SW480 (cell line): ENCODE data around the gene ATF1.
A peak's percentile ranks its signal among the peaks of the same experiment; 100 is the strongest.

Experiments used
- DNase-seq: peaks from one replicate; pipeline ENCODE4 v3.0.0-alpha.2; 2016; ENCODE audit warnings: low spot score

Gene ATF1

DNA sequence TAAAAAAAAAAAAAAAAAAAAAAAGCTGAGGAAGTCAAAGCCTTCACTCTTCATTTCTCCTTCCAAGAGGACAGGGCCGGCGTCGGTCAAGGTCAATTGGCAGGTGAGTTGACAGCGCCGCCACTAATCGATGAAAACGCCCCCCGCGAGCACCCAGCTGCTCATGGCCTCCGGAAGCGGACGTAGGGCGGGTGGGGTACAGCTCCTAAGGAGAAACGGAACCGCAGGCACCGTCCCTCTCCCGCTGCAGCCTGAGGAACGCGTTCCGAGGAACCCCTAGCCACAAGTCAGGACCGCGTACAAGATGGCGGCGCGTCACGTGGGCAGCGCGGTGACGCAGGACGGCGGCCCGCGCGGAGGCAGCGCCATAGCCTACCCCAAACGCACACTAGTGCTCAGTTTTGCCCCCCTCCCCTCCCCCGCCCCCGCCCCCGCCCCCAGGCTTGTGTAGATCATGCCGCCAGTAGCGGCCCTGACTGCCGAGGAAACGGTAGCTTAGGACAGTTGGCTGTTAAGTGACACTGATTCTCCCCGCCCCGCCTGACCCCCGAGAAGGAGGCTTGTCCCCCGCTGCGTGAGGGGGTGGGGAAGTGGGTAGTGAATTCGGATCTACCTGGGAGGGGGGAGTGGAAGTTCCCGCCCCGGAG lies at the start of gene ATF1:
Gene ATF1 (plus strand): TSS at position 463 of the 647 bp plus-strand sequence. CDS start 16,045 bp downstream, outside the sequence.
- peak; percentile 92 for DNase-seq

DNA sequence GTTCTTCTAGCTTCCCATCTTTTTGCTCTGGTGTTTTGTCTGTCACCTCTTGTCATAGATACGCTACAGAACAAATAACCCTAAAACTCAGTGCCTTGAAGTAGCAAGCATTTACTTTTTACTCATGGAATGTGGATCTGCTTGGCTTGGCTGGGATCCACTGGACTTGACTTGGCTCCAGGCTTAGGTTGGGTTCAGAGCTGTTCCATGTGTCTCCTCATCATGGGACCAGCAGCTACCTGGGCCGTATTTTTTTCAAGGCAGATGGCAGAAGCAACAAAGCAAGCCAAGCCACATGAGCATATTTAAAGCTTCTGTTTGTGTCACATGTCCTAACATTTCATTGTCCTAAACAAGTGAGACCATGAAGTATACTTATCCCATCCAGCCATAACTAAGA lies 48.7 kb upstream of the ATF1 start:
- no peak for DNase-seq

- no peak for DNase-seq
These were observed 45.1 kb upstream of the ATF1 start for GRCh38 chr12:50718760-50719159.

DNA sequence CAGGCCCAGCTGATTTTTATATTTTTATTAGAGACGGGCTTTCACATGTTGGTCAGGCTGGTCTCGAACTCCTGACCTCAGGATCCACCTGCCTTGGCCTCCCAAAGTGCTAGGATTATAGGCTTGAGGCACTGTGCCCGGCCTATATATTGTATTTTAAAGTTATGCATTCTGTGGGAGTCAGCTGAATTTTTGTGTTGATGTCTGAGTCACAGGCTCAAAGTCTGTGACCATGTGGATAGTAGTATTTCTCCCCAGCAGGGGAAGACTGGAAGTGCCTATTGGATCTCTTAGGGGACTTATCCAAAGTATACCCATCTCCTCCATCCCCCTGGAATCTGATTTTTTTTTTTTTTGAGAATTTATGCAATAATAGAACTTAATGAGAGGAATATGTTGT lies 43.8 kb upstream of the ATF1 start:
- no peak for DNase-seq

DNA sequence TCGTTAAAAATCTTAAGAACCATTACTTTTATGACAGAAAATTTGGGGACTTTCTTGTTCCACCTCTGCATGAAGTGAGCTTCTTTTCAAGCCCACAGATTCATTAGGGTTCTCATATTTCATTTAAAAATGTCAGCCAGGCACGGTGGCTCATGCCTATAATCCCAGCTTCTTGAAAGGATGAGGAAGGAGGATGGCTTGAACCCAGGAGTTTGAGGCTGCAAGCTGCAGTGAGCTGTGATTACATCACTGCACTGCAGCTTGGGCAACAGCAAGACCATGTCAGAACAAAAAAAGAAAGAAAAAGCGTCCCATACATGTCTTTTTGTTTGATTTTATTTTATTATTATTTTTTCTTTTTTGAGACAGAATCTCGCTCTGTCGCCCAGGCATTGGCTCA lies 43.4 kb upstream of the ATF1 start:
- DNase-seq = no peak

GRCh38 chr12:50723865-50724264 lies 40.0 kb upstream of the ATF1 start:
- DNase-seq = no peak

- DNase-seq = no peak
These were observed 38.6 kb upstream of the ATF1 start for GRCh38 chr12:50725011-50725942.

GRCh38 chr12:50727466-50727865 lies 36.4 kb upstream of the ATF1 start:
- DNase-seq = no peak

DNA sequence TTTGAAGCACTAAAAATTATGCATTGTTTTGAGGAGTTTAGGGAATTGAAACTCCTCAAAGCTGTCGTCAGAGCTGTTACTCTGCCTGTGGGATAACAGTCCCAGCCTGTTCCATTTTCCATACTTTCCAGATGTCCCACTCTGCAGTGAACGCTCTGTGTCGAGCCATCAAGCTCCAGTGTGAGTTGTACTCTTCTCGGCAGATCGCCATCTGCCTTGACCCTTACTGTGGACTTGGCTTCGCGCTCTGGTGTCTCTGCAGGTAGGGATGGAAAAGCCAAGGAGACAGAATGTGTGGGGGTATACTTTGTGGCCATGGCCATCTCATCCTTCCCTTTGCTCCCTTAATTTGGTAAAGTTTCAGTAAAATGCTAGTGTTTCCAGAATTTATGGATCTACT lies 35.5 kb upstream of the ATF1 start:
- DNase-seq = no peak

DNA sequence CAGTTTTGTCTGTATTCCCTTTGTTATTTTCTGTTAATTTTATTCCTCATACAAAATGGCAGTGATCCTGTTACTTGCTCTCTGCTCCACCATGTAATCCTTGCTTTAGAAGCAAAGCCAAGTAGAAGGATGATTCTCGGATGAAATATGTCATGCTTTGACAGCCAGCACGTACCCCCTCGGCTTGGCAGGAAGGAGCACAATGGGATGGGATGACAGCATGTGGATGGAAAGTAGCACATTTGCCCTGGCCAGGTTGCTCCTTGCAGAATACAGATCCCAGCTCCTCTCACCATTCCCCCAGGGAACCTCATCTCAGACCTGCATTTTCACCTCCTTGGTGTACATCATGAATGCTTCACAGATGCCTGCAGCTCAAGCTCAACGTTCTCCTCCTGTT lies 35.1 kb upstream of the ATF1 start:
- DNase-seq = no peak

DNA sequence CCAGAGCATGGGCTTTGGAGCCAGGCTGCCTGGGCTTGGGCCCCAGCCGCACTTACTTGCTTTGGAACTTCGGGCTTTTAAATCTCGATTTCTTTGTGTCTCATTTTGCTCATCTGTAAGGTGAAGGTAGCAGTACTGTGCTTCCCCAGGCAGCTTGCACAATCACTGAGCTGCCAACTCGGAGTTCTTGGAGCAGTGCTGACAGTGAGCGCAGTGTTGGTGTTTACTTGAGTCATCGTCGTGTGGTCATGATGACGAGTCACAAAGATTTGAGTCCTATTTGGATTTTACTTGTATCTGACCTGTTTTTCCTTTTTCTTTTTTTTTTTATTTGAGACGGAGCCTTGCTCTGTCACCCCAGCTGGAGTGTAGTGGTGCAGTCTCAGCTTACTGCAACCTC lies 31.3 kb upstream of the ATF1 start:
- no peak for DNase-seq

GRCh38 chr12:50733706-50734105 lies 30.2 kb upstream of the ATF1 start:
- no peak for DNase-seq

GRCh38 chr12:50734409-50735263 lies 29.3 kb upstream of the ATF1 start:
- DNase-seq = peak; percentile 33

GRCh38 chr12:50739611-50740010 lies 24.3 kb upstream of the ATF1 start:
- DNase-seq = no peak

DNA sequence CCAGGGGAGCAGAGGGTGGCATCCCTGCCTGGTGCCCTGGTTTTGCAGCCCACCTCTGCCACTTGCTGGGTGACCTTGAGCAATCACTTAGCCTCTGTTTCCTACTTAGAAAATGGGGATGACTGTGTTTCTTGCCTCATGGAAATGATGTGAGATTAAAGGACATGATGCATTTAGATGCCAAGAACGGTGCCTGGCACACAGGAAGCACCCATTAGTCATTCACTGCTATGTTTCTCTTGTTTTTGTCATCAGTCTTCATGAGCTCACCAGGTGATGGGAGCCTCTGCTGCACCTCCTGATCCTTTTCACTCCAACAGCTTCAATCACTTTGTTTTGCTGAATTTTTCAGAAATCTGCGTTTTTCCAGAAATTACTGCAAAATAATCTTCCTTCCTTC lies 23.6 kb upstream of the ATF1 start:
- no peak for DNase-seq

DNA sequence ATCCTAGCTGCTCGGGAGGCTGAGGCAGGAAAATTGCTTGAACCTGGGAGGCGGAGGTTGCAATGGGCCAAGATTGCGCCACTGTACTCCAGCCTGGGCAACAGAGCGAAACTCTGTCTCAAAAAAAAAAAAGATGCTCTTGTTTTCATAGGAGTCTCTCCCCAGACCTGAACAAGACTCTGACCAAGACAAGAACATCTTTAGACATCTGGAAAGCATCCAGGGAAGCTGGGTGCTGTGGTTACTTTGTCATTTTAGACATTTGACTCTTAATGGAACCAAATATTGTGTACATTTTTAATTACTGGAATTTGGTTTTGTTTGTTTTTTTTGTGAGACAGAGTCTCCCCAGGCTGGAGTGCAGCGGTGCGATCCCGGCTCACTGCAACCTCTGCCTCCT lies 21.1 kb upstream of the ATF1 start:
- DNase-seq = no peak

DNA sequence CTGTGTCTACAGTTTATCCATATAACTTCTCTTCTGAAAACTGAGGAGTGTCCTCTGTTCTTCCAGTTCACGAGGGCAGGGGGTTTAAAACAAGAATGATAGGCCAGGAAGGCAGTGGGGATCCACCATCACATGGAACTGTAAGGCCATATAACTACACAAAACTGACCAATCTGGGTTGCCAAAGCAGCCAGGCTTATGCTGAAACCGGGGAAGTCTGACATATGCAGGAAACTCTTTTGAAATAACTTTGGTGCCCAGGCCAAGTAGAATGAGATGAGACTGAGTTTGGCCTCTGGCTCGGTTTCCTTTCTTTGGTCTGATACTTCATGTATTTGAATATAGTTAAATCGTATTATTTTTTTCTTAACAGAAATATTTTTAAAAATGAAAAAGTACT lies 18.0 kb upstream of the ATF1 start:
- no peak for DNase-seq

- no peak for DNase-seq
These were observed 17.5 kb upstream of the ATF1 start for GRCh38 chr12:50746431-50746830.

DNA sequence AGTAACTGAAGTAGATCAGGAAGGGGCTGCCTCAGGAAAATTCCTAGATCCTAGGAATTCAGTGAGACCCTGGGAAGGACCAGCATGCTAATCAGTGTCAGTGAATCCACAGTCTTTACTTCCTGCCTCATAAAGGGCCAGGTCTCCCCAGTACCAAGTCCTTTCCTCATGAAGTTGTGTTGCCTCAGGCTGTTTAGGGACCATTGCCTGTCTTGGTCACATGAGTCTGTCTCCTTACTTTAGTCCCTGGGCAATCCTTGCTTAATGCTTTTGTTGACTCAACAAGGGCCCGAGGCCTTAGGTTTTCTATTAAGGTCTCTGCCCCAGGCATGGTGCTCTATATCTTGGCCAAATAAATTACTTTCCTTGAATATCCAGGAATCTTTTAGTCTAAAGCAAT lies 16.1 kb upstream of the ATF1 start:
- no peak for DNase-seq

DNA sequence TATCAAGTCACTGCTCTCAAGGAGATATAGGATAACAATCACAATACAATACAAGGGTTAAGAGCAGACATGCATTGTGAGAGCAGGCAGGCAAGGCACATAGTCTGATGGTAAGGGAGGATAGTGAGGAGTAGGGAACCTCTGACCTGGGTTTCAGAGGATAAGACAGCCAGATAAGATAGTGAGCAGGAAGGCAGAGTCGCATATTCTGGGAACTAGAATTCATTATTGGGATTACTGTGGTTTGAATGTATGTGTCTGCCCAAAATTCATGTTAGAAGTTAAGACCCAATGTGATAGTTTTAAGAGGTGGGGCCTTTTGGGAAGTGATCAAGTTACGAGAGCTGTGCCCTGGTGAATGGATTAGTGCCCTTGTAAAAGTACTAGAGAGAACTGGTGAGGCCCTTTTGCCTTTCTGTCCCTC lies 14.4 kb upstream of the ATF1 start:
- no peak for DNase-seq

DNA sequence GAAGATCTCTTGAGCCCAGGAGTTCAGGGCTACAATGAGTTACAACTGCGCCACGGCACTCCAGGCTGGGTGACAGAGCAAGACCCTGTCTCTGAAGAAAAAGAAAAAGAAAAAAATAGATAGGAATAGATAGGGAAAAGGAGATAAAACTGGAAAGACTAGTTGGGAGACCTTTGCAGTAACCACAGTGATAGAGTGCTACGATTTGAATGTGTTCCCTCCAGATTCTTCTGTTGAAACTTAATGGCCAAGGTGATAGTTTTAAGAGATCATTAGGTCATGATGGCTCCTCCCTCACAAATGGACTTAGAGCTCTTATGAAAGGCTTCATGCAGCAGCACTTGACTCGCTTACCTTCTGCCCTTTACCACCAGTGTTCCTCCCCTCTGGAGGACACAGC lies 13.5 kb upstream of the ATF1 start:
- no peak for DNase-seq

- DNase-seq = no peak
These were observed 11.8 kb upstream of the ATF1 start for GRCh38 chr12:50751948-50752721.
